HG02571 (cell line): ENCODE results near the gene BOC.

ENCODE experiments used
- ATAC-seq: cut with Tn5 transposase; IDR thresholded peaks from one replicate; pipeline ENCODE4 v1.9.1; 2021; ENCODE audit warnings: mild to moderate bottlenecking, moderate library complexity; ENCODE audit not compliant: unreplicated experiment

The BOC gene

DNA sequence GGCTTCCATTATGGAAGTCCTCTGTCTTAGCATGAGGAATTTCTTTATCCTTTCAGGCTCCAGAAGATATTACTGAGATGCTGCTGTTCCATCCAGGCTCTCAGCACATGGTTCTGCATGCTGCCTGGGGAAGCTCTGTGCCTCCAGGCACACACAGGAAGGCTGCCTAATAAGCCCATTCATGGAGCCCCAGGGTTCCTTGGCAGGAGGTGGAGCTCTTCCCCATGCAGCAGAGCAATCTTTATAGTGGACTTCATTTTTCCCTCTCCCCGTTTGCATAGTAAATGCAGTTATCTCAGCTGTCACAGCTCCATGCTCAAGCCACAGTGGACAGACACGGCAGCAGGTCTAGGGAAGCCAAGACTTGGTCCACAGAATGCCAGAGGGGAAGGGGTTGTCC is 57.6 kb downstream of the BOC start:
- ATAC-seq = no peak

DNA sequence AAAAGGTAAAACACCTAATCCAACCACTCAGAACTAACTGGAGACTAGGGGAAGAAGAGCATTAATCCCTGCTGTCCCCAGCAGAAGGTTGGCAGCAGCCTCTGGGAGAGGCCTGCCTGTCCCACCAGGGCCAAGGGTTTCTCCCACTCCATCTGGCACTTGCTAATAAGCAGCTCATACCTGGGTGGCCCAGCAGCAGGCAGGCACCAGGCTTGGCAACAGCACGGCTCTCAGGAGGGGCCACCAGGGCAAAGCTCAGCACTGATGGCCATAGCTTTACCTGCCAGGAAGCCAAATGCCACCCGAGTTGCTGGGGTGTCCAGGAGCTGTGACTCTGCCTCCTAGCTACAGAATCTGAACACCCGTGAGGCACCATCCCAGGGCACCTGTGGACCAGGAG is 58.3 kb downstream of the BOC start:
- ATAC-seq = no peak

- ATAC-seq = no peak
These were observed 58.7 kb downstream of the BOC start for GRCh38 chr3:113270068-113270467.

- no peak for ATAC-seq
These were observed 59.4 kb downstream of the BOC start for GRCh38 chr3:113270786-113271185.

DNA sequence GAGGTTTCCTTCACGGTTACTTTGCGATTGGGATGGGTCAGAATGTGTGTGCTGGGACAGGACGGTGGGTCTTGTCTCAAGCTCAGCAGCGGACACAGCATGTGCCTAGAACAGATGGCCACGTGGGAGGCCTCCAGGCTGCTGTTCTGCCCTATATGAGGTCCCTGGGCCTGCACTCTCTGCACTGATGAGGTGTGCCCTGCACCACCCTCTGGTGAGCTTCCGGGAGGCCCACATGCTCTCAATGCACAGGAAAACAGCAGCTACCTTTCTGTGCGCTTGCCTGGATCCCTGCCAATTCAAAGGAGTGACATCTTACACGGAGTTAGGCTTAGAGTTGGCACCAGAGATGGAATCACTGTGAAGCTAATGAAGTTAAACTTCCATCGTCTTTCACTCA is 59.8 kb downstream of the BOC start:
- ATAC-seq = no peak

GRCh38 chr3:113271594-113272384 is 60.4 kb downstream of the BOC start:
- ATAC-seq = no peak

DNA sequence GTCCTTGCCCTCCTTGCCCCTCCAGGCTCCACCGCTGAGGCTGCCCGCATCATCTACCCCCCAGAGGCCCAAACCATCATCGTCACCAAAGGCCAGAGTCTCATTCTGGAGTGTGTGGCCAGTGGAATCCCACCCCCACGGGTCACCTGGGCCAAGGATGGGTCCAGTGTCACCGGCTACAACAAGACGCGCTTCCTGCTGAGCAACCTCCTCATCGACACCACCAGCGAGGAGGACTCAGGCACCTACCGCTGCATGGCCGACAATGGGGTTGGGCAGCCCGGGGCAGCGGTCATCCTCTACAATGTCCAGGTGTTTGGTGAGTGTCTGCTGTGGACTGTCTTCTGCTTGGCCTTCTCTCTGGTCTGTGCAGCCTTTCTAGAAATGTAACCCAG is 61.0 kb downstream of the BOC start:
- ATAC-seq = no peak

DNA sequence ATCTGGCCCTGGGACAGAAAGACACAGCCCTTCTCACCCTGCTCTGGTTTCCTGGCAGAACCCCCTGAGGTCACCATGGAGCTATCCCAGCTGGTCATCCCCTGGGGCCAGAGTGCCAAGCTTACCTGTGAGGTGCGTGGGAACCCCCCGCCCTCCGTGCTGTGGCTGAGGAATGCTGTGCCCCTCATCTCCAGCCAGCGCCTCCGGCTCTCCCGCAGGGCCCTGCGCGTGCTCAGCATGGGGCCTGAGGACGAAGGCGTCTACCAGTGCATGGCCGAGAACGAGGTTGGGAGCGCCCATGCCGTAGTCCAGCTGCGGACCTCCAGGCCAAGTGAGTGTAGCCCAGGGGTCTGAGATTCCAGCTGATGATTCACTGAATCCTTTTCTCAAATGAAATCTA is 61.7 kb downstream of the BOC start:
- no peak for ATAC-seq

DNA sequence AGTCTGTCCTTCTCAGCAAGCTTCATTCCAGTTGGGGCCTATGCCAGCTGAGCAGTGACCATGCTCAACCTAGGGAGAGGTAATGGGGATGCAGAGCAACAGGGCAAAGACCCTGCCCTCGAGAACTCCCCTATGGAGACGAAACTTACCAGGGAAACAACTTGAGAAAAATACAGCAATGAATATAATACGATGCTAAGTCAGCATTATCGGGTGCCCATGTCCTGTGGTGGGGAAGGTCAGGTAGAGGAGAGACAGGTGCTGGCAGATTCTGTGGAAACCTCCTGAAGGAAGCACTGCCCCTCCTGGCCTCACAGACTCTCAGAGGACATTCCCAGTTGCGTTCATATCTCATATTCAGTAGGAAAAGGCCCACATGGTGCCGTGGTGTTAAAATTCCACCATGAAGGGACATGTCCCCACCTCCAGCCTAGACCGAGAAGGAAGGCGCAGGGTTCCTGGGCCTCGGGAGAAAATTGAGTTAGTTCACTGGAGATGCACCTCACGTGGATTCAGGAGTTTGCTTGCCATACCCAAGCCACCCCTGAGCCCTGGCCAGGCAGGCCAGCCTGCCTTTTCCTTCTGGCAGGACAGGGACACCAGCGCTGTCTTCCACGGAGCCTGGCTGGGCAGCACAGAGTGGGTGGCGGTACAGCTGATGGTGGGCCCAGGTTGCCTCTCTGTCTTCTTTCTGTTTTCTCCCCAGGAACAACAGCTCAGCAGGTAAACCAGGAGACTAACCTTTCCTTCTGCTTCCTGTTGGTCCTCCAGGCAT is 62.4 kb downstream of the BOC start:
- no peak for ATAC-seq

DNA sequence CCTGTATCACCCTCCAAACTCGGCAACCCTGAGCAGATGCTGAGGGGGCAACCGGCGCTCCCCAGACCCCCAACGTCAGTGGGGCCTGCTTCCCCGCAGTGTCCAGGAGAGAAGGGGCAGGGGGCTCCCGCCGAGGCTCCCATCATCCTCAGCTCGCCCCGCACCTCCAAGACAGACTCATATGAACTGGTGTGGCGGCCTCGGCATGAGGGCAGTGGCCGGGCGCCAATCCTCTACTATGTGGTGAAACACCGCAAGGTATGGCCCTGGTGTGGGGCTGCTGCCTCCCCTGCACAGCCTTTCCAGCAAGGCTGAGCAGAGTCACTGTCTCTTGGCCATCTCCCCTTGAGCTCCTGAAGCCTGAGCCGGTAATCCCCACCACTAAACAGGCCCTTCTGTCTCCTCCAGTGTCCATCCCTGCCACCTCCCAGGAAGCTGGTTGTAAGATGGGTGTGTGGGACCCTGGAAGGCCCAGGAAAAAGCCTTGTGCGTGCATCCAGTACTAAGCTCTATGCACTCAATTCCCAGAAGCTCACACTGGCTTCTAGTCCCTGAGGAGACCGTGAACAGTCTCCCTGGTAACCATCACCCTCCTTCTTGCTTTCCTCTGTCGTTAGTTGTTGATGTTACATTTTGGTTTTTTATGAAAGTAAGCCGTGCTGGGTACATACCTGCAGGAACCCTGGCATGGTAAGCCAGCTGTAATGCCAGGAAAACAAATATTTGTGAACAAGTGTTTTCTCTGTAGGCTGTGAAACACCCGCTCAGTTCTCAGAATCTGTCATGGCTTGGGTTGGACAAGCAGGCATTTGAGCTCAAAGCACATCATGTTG is 63.3 kb downstream of the BOC start:
- no peak for ATAC-seq

- ATAC-seq = no peak
These were observed 63.9 kb downstream of the BOC start for GRCh38 chr3:113275258-113275556.

DNA sequence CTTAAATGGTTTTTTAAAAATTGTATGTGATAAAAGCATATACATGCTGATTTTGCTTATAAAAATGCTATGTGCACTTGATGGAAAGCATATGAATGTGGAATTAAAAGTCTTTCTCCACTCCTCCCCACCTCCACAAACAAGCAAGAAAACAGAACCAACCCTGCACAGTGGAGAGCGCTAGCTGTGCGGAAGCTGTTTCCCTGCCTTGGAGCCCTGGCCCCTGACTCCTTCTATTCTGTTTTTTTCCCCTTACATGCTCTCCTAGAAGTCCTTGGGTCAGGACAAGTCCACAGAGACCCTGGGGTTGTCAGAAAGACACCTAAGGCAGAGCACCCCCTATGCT is 64.2 kb downstream of the BOC start:
- ATAC-seq = no peak

- peak; percentile 63 for ATAC-seq
These were observed 64.8 kb downstream of the BOC start for GRCh38 chr3:113275929-113276750.

- no peak for ATAC-seq
These were observed 65.4 kb downstream of the BOC start for GRCh38 chr3:113276751-113277080.

- ATAC-seq = no peak
These were observed 66.1 kb downstream of the BOC start for GRCh38 chr3:113277414-113277813.

DNA sequence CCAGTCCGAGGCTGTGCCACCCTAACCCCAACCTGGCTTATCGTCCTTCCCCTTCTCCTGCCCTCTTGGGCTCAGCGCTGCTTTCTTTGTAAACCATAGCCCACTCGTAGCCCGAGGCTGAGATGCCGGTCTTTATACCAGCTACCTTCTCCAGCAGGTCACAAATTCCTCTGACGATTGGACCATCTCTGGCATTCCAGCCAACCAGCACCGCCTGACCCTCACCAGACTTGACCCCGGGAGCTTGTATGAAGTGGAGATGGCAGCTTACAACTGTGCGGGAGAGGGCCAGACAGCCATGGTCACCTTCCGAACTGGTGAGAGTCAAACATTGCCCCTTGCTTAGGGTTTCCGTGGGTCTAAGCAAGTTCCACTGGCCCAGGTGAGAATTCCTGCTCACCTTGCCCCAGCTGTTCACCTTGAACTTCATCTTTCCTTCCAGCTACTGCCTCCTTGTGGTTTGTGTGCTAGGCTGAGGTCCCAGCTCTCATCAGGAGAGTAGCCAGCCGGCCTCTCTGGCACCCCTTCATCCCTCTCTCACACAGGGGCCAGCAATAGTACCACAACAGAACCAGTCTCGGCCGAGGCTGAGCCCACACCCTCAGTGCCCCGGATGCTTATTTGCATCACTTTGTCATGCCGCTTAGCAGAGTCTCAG is 66.7 kb downstream of the BOC start:
- no peak for ATAC-seq

GRCh38 chr3:113278599-113278955 is 67.2 kb downstream of the BOC start:
- ATAC-seq = no peak

- ATAC-seq = no peak
These were observed 68.3 kb downstream of the BOC start for GRCh38 chr3:113279686-113280085.

- ATAC-seq = no peak
These were observed 71.9 kb downstream of the BOC start for GRCh38 chr3:113283306-113283705.

- ATAC-seq = no peak
These were observed 73.2 kb downstream of the BOC start for GRCh38 chr3:113284453-113285050.
